Measurements from ENCODE around the gene CELA3A.
"Not testable (repeated sequence)": the region's sequence is repeated elsewhere in the genome, so short reads cannot be mapped to it uniquely, and the experiment has no call there.

The CELA3A gene

DNA sequence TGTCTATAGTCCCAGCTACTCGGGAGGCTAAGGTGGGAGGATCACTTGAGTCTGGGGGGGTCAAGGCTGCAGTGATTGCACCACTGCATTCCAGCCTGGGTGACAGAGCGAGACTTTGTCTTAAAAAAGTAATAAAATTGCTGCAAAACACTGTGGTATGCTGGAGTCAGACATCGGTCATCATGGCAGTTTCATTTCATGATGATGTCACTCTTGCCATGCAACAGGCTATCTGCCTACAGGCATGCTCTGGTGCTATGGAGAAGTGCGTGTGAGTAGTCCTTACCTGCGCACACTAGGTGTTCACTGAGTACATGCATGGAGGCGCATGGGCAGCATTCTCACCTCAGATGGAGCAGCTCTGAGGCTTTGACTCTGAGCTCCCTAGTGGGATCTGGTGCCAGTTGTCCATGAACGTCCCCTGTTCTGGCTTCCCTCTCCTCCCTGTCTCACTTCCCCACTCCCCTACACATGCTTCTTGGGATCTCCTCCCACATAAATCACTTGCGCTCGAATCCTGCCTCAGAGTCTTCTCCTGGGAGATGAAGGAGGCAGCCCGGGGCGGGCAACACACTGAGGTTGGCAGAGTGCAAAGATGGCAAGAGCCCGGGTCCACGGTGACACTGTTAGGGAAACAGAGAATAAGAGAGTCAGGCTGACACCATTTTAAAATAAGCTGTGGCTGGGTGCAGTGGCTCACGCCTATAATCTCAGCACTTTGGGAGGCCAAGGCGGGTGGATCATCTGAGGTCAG, 35.0 kb upstream of the CELA3A start:
- H3K4me2 ChIP-seq: no peak overlapping the region
- no peak overlapping the region for H3K9ac ChIP-seq
- H3K79me2 ChIP-seq (ENCODE audit: insufficient read depth, low read depth): no peaks in the 10 kb centered on the region
- no peak overlapping the region for H3K27ac ChIP-seq
- H4K20me1 ChIP-seq (ENCODE audit: insufficient read depth): no peaks in the 10 kb centered on the region
- H2AFZ ChIP-seq (ENCODE audit: low read depth): no peak overlapping the region
- no peaks in the 10 kb centered on the region for H3K4me1 ChIP-seq (ENCODE audit: low read depth, poor library complexity, severe bottlenecking)
- H3K27me3 ChIP-seq (ENCODE audit: insufficient read depth, low read depth): no peaks in the 10 kb centered on the region
- no peak overlapping the region for H3K4me3 ChIP-seq (IDR thresholded peaks at IDR 0.05; ENCODE audit: insufficient read depth, low read depth, low read length)
- H3K36me3 ChIP-seq (ENCODE audit: insufficient read depth): no peaks in the 10 kb centered on the region
- TF ChIP-seq, protein P1, sequence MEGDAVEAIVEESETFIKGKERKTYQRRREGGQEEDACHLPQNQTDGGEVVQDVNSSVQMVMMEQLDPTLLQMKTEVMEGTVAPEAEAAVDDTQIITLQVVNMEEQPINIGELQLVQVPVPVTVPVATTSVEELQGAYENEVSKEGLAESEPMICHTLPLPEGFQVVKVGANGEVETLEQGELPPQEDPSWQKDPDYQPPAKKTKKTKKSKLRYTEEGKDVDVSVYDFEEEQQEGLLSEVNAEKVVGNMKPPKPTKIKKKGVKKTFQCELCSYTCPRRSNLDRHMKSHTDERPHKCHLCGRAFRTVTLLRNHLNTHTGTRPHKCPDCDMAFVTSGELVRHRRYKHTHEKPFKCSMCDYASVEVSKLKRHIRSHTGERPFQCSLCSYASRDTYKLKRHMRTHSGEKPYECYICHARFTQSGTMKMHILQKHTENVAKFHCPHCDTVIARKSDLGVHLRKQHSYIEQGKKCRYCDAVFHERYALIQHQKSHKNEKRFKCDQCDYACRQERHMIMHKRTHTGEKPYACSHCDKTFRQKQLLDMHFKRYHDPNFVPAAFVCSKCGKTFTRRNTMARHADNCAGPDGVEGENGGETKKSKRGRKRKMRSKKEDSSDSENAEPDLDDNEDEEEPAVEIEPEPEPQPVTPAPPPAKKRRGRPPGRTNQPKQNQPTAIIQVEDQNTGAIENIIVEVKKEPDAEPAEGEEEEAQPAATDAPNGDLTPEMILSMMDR (conservative IDR thresholded peaks at IDR 0.05; ENCODE audit: low read depth, low read length): no peak

DNA sequence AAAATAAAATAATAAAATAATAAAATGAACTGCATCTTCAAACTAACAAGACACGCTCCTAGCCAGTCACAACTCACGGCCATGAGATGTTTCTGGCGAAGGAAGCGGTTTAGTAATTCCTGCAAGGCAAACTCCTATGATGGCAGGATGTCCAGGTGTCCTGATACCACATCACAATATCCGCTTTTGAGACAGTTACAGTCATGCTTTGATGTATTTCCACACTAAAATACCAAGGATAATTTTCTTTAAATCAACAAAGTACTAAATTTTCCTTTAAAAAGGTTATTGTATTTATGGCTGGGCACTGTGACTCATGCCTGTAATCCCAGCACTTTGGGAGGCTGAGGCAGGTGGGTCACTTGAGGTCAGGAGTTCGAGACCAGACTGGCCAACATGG, 34.2 kb upstream of the CELA3A start:
- H3K9ac ChIP-seq; H3K27me3 ChIP-seq (ENCODE audit: insufficient read depth, low read depth); H3K27ac ChIP-seq; H3K79me2 ChIP-seq (ENCODE audit: insufficient read depth, low read depth); H3K4me3 ChIP-seq (IDR thresholded peaks at IDR 0.05; ENCODE audit: insufficient read depth, low read depth, low read length); H3K4me1 ChIP-seq (ENCODE audit: low read depth, poor library complexity, severe bottlenecking); H4K20me1 ChIP-seq (ENCODE audit: insufficient read depth); H2AFZ ChIP-seq (ENCODE audit: low read depth); H3K4me2 ChIP-seq; H3K36me3 ChIP-seq (ENCODE audit: insufficient read depth): not testable (repeated sequence)

DNA sequence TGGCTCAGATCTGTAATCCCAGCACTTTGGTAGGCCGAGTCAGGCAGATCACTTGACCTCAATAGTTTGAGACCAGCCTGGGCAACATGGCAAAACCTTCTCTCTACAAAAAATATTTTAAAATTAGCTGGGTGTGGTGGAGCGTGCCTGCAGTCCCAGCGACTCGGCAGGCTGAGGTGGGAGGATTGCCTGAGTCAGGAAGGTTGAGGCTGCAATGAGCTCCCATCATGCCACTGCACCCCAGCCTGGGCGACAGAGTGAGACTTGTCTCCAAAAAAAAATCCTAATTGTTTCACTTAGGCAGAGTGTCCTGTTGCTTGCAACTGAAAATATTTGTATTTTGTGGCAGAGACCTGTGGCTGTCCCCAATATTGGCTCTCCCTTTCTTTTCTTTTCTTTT, 32.4 kb upstream of the CELA3A start:
- H3K4me1 ChIP-seq (ENCODE audit: low read depth, poor library complexity, severe bottlenecking); H4K20me1 ChIP-seq (ENCODE audit: insufficient read depth): not testable (repeated sequence)

GRCh38 chr1:21970523-21970922, 30.9 kb upstream of the CELA3A start:
- H3K27ac ChIP-seq; H4K20me1 ChIP-seq (ENCODE audit: insufficient read depth); H3K36me3 ChIP-seq (ENCODE audit: insufficient read depth); H2AFZ ChIP-seq (ENCODE audit: low read depth); H3K4me3 ChIP-seq (IDR thresholded peaks at IDR 0.05; ENCODE audit: insufficient read depth, low read depth, low read length); H3K79me2 ChIP-seq (ENCODE audit: insufficient read depth, low read depth); H3K4me1 ChIP-seq (ENCODE audit: low read depth, poor library complexity, severe bottlenecking); H3K9ac ChIP-seq; H3K27me3 ChIP-seq (ENCODE audit: insufficient read depth, low read depth); H3K4me2 ChIP-seq: not testable (repeated sequence)

More for the DNA sequence above, 32.4 kb upstream of the CELA3A start:
- not testable (repeated sequence) for H3K79me2 ChIP-seq (ENCODE audit: insufficient read depth, low read depth); H2AFZ ChIP-seq (ENCODE audit: low read depth); H3K36me3 ChIP-seq (ENCODE audit: insufficient read depth); H3K27ac ChIP-seq; H3K4me3 ChIP-seq (IDR thresholded peaks at IDR 0.05; ENCODE audit: insufficient read depth, low read depth, low read length); H3K4me2 ChIP-seq; H3K9ac ChIP-seq; H3K27me3 ChIP-seq (ENCODE audit: insufficient read depth, low read depth)

- H3K27me3 ChIP-seq (ENCODE audit: insufficient read depth, low read depth); H3K4me2 ChIP-seq; H3K27ac ChIP-seq; H3K36me3 ChIP-seq (ENCODE audit: insufficient read depth); H3K79me2 ChIP-seq (ENCODE audit: insufficient read depth, low read depth); H3K4me3 ChIP-seq (IDR thresholded peaks at IDR 0.05; ENCODE audit: insufficient read depth, low read depth, low read length); H3K4me1 ChIP-seq (ENCODE audit: low read depth, poor library complexity, severe bottlenecking); H2AFZ ChIP-seq (ENCODE audit: low read depth); H4K20me1 ChIP-seq (ENCODE audit: insufficient read depth); H3K9ac ChIP-seq: not testable (repeated sequence)
Observed at GRCh38 chr1:21972973-21973441, 28.4 kb upstream of the CELA3A start.

GRCh38 chr1:21973948-21974347, 27.5 kb upstream of the CELA3A start:
- H3K4me1 ChIP-seq (ENCODE audit: low read depth, poor library complexity, severe bottlenecking); H3K9ac ChIP-seq; H4K20me1 ChIP-seq (ENCODE audit: insufficient read depth); H3K4me3 ChIP-seq (IDR thresholded peaks at IDR 0.05; ENCODE audit: insufficient read depth, low read depth, low read length); H3K27ac ChIP-seq; H3K4me2 ChIP-seq; H3K79me2 ChIP-seq (ENCODE audit: insufficient read depth, low read depth); H3K36me3 ChIP-seq (ENCODE audit: insufficient read depth); H3K27me3 ChIP-seq (ENCODE audit: insufficient read depth, low read depth); H2AFZ ChIP-seq (ENCODE audit: low read depth): not testable (repeated sequence)

DNA sequence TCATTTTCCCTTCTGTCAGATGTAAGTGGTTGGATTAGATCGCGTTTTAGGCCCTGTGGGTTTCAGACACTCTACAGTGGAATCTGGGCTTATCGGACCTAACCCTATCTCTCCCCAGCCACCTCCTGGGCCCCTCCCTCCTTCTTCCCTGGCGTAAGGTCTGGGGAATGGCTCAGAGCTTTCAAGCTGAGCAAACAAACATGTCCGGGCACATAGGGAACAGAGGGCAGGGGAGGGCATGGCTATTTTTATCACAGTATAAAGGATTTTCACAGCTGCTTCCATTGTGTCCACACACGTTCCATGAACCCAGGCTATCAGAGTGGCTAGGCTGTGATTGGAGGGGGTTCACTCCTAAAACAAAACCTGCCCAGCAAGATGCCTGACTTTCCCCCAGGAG, 26.8 kb upstream of the CELA3A start:
- H3K4me3 ChIP-seq (IDR thresholded peaks at IDR 0.05; ENCODE audit: insufficient read depth, low read depth, low read length); H3K27me3 ChIP-seq (ENCODE audit: insufficient read depth, low read depth): not testable (repeated sequence)

DNA sequence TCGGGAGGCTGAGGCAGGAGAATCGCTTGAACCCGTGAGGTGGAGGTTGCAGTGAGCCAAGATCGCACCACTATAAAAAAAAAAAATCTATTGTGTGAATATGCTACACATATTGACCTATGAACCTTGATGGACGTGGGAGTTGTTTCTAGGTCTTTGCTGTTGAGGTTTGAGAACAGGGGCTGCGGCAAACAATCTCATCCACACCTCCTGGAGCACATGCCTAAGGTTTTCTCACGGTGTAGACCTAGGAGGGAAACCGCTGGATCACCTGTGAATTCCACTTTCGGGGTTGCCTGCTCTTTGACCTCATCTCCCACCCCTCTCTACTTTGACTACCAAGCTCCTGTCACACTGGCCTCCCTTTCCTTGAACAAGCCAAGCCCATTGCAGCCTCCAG, 26.2 kb upstream of the CELA3A start:
- H3K79me2 ChIP-seq (ENCODE audit: insufficient read depth, low read depth); H3K4me2 ChIP-seq; H3K36me3 ChIP-seq (ENCODE audit: insufficient read depth); H3K9ac ChIP-seq; H3K27ac ChIP-seq; H3K27me3 ChIP-seq (ENCODE audit: insufficient read depth, low read depth); H3K4me1 ChIP-seq (ENCODE audit: low read depth, poor library complexity, severe bottlenecking); H4K20me1 ChIP-seq (ENCODE audit: insufficient read depth); H2AFZ ChIP-seq (ENCODE audit: low read depth); H3K4me3 ChIP-seq (IDR thresholded peaks at IDR 0.05; ENCODE audit: insufficient read depth, low read depth, low read length): not testable (repeated sequence)

More for the DNA sequence above, 26.8 kb upstream of the CELA3A start:
- H3K36me3 ChIP-seq (ENCODE audit: insufficient read depth); H4K20me1 ChIP-seq (ENCODE audit: insufficient read depth); H3K4me1 ChIP-seq (ENCODE audit: low read depth, poor library complexity, severe bottlenecking); H3K4me2 ChIP-seq; H3K79me2 ChIP-seq (ENCODE audit: insufficient read depth, low read depth); H3K9ac ChIP-seq; H3K27ac ChIP-seq; H2AFZ ChIP-seq (ENCODE audit: low read depth): not testable (repeated sequence)

DNA sequence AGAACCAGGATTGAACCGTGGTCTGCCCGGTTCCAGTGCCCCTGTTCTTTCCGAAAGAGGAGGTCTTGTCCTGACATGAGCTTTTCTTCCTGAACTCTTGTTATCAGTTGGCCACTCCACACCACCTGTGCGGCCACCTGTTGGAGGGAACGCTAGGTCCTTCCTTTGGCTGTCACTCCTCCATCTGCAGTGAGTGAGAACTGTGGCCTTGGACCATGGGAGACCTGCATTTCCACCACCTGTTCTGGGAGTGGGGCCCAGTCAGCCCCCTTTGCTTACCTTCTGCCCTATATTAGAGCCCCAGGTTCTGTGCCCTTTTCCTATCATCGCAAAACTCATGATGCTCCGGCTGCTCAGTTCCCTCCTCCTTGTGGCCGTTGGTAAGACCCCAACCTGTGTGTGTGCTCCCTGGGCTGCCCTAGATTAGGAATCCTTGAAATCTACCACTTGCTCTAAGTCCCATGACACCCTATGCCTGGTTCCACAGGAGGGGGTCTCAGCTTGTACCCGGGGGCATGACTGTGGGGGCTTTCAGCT, 24.7 kb upstream of the CELA3A start, which contains the start of gene CELA3B:
Gene CELA3B (plus strand): TSS at position 320 of the 537 bp plus-strand sequence. CDS start 18 bp downstream, at position 338.
- H3K27ac ChIP-seq: not testable (repeated sequence)

More for the DNA sequence above, 24.7 kb upstream of the CELA3A start, which contains the start of gene CELA3B:
- not testable (repeated sequence) for H4K20me1 ChIP-seq (ENCODE audit: insufficient read depth); H3K9ac ChIP-seq; H2AFZ ChIP-seq (ENCODE audit: low read depth); H3K79me2 ChIP-seq (ENCODE audit: insufficient read depth, low read depth); H3K4me1 ChIP-seq (ENCODE audit: low read depth, poor library complexity, severe bottlenecking); H3K4me2 ChIP-seq; H3K4me3 ChIP-seq (IDR thresholded peaks at IDR 0.05; ENCODE audit: insufficient read depth, low read depth, low read length); H3K36me3 ChIP-seq (ENCODE audit: insufficient read depth); H3K27me3 ChIP-seq (ENCODE audit: insufficient read depth, low read depth)

Measured in KMS-11 (cell line).